OCI-LY7 (cell line): Measurements from ENCODE around the gene PDZK1IP1.

Experiments
- CTCF ChIP-seq: fragments of 200-600 bp; sonication (generic); conservative IDR thresholded peaks from 2 replicates; pipeline ENCODE4 v1.5.1; 2014; ENCODE audit warnings: mild to moderate bottlenecking, antibody characterized with exemption, low read length, moderate library complexity, mixed read lengths
- EZH2phosphoT487 ChIP-seq: fragments of 200-600 bp; sonication (generic); IDR thresholded peaks from 2 replicates; pipeline ENCODE4 v1.6.1; 2018; ENCODE audit warnings: low read depth, borderline replicate concordance, mild to moderate bottlenecking, mixed run types, antibody characterized with exemption, low read length, moderate library complexity, mixed read lengths

DNA sequence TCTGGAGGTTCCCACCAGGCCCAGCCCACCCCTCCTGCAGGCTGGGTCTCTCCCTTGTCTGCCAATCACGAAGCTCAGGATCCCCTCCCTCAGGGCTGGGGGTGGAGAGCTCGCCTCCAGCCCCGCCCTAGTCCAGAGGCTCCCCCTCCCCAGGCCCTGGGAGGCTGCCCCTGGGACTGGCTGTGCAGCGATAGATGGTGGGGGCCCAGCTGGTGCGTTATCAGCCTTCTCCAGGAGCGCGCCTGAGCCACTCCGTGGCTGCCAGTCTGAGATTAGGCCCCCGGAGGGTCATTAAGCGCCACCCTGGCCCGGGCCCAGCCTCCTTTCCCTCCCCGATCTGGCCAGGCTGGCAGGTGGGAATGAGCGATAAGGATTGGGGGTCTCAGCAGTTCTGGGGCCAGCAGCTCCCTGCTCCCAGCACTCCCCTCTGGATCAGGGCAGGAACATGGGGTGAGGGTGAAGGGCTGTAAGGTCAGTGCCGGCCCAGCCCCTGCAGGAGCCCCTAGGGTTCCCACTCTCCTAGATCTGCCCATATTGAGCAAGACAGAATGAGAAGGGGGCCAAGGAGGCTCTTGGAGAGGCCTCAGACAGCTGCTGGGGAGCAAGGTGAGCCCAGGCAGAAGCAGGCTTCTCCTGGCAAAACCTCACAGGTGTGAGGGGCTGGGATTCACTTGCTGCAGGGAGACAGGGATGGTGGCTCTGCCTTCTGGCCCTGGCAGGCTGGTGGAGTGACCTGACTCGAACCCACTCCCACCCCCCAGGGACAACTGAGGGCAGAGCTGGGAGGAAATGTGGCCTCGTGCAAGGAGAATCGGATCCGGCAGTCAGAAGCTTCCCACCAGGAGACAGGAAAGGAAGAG, 8.5 kb downstream of the PDZK1IP1 start:
- TF ChIP-seq CTCF = no peak
- TF ChIP-seq EZH2phosphoT487 = no peak
